Measurements from ENCODE around the gene TPGS2.

GRCh38 chr18:36811955-36812354, 16.8 kb downstream of the TPGS2 start:
- TF ChIP-seq CTCF (IDR thresholded peaks at IDR 0.05) = no peak
- no peak for TF ChIP-seq POLR2A (IDR thresholded peaks at IDR 0.05)
